Activated CD4-positive, alpha-beta T cell treated with anti-CD3 and anti-CD28 coated beads, Interleukin-2, amount 50 U/mL, for 16 hours (primary cell): ENCODE measurements around the gene SLIT3.

Source experiments
- DNase-seq: peaks from one replicate; pipeline ENCODE4 v3.0.0-alpha.2; 2020

The SLIT3 gene

DNA sequence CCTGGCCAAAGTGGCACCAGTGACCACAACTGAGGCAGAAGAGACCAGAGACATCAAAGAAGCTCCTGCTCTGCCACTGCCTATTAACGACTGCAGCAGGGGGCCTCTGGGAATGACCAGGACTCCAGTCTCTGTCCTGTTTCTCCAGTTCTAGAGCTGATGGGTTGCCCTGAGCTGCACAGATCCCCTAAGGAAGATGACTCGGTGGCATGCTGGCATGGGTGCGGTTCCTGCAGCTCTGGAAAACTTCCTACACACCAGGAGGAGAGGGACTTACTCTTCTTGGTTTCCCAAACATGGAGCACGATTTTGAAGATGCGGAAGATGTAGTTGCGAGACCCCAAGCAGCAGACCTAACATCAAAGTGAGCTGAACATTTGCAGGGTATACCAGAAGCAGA lies 2.7 kb downstream of the SLIT3 start:
- DNase-seq: no peak

DNA sequence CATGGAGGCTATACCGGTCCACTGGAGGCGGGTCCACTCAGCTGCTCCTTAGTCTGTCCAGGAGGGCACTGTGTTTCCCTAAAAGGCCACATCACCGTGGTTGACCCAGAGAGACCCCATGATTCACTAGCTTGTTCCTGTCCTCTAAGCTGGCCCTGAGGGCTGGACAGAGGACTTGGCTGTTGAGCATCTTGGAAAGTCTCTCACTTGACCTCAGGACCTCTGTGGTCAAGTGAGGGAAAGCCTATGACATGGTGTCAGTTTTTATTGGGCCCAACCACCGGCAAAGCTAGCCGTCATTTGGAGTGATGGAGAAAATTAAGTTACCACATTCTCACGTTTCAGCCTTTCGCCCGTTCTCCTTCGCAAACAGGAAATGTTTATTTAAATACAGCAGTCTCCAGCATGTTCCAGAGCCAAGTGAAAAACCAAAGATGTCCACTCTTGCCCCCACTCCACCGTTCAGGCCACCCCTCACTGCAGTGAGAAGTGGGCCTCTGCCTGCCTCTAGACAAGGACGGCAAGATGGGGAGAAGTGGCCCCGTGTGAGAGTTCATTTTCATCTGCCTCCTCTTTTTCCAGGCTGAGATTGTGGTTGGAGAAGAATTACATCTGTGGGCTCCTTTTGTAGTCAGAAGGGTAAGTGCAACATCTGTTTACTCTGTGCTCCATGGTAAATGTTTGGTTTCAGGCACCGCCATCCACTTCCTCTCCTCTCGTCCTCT lies 4.4 kb downstream of the SLIT3 start:
- DNase-seq: no peak

DNA sequence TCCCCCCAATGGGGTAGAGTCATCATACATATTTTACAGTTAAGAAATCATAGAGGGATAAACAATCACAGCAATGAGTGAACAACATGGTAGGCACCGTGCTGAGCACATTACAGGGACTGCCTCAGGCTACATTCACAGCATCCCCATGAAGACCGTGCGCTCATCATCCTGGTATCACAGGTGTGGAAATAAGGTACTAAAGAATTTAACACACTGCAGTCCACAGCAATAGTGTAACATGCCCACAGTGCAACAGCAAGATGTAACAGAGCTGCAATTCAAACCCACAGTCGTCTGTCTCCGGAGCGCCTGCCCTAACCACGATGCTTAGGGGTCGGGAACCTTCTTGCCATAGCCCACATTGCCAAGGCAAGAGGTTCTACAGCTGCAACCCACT lies 5.6 kb downstream of the SLIT3 start:
- DNase-seq: no peak

DNA sequence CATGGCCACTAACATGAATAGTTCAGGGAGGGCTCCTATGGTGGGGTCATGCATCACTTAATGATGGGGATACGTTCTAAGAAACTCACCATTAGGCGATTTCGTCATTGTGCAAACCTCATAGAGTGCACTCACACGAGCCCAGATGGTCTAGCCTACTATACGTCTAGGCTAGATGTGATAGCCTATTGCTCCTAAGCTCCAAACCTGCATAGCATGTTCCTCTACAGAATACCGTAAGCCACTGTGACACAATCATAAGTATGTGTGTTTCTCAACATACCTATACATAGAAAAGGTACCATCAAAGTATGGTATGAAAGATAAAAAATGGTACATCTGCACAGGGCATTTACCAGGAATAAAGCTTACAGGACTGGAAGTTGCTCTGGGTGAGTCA lies 6.3 kb downstream of the SLIT3 start:
- no peak for DNase-seq

DNA sequence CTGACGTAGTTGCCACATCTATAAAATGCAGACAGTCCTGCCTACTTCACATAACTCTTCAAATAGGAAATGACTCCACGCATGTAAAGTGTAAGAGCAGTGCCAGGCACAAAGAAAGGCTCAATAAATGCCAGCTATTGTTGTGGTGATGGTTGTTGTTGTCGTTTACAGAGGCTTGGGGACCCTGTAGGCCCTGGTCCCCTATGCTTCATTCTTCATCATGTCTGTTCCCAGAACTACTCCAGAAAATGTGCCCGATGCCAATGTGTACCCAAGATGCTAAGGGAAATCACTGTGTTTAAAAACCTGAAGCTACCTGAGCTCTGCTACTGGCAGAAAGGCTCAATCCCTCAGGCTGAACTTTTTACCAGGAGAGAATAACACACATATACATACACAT lies 9.1 kb downstream of the SLIT3 start:
- DNase-seq: no peak

DNA sequence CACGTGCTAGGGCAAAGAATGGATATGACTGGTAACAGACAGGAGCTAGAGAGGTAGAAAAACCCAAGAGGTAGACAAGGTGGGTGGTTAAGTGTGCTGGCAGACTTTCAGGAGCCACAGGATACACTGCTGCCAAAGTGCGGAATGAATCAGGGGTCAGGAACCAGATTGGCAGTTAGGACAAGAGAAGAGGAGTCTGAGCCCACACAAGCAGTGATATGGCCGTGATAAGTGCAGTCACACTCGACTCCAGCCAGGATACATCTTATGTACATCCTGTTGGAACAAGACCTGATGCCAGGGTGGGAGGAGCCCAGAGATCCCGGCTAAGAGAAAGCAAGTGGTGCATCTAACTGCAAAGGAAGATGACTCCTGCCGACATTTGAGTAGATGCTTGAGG lies 10.0 kb downstream of the SLIT3 start:
- DNase-seq: no peak

DNA sequence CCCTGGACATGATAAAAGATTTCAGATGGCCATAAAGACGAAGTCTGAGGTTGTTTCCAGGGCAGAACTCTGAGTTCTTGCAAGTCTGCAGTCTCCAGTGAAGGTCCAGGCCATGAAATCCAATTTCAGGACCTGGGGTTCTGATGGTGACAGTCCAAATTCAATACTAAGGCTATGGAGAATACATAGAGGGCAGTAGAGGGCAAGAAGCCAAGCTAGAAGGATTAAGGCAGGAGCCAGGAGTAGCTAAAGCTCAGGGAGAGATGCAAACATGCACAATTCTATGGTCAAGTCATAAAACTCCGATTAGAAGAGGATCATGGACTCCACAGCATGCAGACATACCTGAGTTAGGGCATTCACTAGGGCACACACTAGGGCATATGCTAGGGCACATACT lies 11.4 kb downstream of the SLIT3 start:
- no peak for DNase-seq

DNA sequence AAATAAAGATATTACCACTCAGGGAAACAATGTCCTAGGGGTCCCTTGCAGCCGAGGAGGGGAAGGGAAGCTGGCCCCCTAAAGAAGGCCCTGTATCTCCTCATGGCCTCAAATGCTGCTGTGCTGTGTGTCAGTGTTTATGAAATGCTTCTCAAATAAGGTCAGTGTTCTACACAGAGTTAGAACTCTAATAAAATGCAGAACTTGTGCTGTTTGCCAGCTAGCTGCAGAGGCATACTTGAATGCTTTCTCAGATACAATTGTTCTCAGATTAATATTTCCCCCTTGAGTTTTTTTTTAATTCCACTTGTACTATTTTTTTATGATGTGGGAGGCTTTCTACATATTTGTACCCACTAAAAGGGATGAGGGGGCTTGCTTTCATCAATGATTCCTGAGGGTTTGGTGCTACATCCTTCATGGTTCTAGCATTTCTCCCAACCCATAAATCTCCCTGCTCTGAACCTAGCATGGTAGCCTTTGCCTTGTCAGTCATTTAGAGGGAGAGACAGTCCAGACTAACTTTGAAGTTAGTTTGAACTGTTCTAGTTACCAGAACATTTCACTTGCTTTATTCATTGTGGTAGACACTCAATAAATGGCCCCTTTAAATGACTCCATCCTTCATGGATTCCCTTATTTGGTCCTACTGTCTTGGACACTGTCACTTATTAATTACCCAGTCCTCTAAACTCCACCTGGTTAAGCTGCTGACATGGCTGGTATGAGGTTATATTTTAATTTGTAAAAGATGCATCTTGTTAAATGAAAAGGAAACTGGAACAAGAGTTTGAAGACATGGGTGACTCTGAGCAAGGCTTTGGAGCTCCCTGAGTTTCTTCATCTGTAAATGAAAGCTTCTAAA lies 12.6 kb downstream of the SLIT3 start:
- no peak for DNase-seq

DNA sequence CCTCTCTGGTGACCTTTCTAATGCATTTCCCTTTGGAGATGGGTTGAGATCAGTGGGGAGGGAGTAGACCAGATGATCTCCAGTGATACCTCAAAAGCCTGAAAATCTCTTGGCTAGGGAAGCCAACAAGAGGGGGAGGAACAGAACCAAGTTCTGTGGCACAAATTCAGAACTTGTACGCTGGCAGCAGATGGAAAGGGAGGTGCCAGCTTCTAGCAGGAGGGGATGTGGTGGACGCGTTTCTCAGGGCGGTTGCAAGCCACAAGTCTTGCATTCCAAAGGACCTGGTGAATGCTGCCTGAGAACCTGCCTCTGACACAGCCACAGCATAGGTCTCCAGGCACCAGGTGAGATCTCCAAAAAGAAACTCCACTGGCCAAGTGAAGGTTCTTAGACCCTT lies 13.4 kb downstream of the SLIT3 start:
- DNase-seq: no peak

DNA sequence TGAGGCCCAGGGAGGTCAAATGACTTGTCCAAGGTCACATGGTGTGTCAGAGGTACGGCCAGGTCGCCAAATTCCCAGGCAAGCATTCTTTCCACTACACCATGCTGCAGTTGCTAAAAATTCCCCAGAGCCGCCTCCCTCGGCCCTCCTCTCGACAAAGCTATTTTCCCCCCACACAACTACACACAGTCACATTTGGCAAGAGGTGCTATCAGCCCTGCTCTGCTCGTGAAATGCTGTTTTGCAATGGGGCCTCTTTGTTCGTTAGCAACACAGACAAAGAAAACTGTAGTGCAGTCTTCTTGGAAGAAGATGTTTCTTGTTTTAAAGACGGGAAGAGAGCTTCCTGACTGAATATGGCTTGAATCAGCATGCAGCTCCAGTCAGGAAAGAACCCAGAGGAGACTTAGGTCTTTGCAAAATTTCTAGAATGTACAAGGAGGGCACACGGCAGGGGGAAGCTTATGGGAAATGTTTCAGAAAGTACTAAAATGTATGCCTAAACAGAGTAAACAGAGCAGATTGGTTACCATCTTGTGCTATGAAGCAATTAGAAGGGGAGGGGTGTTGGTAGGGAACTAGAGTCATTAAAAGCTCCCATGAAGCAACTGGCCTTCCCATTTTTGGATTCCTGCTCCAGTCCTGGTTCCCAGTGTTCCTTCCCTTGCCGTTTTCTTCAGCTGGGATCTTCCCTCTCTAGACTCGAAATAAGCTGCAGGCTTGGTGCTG lies 14.2 kb downstream of the SLIT3 start:
- DNase-seq: no peak

DNA sequence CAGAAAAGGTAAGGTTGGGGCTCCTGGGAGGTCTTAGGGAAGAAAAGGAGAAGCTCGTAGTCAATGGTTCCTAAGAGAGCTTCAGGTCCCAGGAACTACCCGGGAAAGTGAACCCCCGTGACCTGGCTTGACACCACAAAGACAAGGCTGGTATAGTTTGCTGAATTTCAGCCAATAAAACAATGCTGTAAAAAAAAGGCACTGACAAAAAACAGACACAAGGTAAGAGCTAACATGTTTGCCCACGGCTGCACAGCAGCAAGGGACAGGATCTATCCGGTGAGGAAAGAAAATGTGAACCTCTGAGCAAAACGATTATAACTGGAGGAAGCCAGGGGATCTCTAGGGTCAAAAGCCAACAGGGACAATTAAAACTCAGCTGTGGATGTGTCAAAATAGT lies 17.1 kb downstream of the SLIT3 start:
- no peak for DNase-seq

DNA sequence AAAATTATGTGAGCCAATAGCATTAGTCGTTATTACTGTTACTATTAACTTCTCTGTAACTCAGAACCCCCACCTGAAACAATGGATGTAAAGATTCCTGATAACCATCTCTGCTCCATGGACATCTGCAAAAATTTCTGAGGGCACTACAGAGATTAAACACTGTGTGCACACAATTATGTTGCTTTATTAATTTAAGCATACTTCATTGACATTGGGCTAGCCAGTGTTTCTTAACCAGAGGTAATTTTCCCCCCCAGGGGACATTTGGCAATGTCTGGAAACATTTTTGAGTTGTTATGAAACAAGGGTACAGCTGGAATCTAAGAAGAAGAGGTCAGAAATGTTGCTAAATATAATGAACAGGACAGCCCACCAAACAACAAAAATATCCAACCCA lies 19.3 kb downstream of the SLIT3 start:
- DNase-seq: no peak

DNA sequence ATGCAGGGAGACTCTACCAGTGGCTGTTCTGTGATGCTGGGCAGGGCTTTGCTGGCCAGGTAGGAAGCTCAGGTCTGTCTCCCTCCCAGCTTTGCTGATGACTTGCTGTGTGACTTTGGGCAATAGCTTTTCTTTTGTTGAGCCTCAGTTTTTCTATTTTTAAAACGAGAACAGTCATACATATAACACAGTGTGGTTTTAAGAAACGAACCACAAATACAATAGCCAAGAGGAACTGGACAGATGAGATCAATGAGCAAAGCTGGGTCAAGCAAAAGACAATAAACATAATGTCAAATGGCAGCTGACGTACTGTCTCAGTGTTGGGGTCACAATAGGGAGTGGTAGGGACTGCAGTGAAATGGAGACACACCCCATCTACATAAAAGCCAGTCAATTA lies 20.2 kb downstream of the SLIT3 start:
- no peak for DNase-seq

DNA sequence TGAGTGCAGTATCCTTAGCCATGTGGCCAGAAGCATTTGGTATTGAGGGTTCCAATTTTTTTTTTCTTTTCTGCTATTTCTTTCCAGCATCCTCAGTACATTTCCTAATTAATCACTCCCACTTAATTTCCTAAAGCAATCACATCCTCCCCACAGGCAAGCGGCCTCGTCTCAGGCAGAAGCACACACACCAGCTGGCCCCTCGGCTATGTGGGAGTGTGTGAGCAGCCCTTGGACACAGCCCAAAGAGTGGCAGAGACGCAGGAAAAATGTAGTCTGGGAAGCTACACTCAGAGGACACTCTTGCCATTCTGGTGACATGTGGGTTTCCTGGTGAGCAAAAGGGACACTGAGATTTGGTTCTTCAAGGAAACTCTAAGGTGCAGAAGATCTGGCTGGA lies 20.7 kb downstream of the SLIT3 start:
- DNase-seq: no peak

DNA sequence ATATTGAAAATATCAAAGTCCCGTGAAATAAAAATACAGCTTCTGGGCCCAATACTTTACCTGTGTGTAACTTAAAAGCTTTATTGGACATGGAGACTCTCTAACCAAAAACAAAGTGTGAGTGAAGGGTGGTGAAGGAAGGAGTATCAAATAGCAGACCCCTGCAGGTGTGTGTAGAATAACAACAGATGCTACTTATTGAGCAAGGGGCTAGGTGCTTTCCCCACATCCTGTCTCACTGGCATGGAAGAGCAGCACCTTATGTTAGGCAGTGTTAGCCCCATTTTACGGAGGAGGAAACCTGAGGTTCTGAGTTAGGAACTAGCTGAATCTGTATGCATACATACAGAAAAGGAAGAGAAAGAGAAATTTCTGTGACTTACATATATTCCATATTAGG lies 21.8 kb downstream of the SLIT3 start:
- no peak for DNase-seq

DNA sequence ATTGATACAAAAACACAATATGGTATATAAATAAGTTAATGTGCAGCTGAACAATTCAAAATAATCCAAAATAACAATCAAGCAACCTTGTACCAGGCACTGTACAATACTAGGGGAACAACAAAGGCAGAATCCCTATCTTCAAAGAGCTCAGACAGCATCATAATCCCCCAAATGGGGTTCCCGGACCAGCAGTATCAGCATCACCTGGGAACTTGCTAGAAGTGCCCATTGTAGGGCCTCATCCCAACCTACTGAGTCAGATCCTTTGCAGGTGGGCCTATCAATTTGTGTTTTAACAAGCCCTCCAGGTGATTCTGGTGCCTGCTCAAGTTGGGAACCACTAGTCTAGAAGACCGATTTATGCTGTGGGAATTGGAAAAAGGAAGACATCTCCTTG lies 27.1 kb downstream of the SLIT3 start:
- no peak for DNase-seq

DNA sequence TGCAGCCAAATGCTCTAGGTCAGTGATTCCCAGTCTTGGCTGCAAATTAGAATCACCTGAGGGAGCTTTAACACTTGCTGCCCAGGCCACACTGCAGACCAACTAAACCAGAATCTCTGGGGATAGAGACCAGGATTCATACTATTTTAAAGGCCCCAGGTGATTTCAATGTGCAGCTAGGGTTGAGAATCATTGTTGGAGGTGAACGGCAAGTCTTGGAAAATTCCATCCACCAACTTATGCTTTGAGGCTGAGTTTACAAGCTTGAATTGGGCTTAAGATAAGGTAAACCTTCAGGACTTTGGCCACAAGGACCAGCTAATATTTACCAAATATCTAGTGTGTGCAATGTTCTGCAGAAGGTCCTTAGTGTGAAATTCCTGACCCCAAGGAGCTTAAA lies 27.5 kb downstream of the SLIT3 start:
- no peak for DNase-seq

DNA sequence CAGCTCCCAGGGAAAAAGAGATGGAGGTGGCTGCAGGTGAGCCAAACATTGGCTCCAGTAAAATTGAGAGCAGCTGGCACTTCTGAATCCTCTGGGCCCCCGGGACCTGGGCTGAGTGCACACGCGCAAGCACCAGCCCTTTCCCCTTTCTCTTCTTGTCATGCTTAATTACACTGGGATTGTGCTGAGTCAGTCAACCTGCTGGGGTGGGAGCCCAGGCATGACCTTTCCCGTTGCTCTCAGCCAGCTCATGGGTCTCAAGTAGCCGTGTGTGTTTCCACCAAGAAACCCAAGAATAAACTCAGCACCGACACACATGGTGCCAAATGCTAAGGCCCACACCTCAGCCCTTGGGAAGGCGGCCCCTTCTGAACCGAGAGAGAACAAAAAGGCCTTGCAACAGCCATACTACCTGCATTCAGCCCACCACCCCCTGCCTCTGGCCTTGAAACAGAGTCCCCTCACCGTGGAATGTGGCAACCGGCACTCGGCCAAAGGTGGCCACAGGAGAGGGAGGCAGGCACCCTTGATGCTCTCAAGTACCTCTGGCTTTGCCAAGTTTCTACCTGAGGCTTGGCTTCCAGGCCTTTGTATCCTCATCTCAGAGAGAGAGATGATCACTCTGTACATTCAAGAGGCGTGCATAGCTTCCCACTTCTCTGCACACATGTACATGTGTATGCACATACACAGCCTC lies 28.1 kb downstream of the SLIT3 start:
- DNase-seq: no peak

DNA sequence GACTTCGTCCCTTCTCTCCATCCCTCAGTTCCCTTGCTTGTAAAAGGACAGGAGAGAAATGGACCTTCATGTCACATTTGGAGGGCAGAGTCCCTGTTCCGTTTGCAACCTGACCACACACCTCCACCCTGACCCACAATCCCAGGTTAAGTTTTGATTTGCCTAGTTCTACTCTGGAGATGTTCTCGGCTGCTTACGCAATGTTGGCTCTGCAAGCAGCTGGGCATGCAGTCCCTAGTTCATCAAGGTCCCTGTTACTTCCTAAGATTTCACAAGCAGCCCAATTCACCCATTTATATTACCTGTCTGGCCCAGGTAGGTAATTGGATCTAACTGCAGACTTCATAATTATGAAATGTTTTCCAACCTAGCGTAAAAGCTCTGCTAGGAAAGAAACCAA lies 28.8 kb downstream of the SLIT3 start:
- no peak for DNase-seq

DNA sequence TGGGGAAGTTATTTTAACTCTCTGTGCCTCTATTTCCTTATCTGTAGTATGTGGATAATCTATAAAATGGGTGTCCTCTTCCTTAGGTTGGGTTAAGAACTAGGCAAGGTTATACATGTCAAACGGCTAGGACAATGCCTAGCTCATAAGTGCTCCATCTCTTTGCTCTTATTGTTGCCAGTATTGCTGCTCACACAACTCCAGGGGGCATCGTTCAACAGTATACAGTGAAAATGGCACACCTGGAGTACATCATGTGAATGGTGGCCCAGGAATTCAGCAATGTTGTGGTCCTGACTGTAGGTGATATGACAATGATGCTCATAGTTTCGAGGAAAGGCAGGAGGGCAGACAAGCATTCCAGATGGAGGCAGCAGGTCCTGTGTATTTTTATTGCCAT lies 30.1 kb downstream of the SLIT3 start:
- no peak for DNase-seq

DNA sequence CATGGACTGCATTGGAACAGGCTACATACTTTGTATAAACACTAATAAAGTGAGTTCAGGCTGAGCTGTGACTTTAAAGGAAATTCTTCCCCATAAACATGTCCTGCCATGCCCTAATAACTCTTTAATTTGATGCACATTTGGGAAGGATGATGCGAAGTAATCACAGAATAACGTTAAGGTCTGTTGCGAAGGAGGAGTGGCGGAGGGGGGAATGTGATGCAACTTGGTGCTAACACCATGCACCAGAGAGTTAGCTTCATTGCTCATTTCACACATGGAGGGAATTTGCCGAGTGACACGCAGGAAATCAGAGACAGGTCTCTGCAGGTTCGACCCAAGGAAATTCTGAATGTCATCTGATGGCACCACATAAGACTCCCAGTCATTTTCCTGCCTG lies 32.9 kb downstream of the SLIT3 start:
- no peak for DNase-seq

DNA sequence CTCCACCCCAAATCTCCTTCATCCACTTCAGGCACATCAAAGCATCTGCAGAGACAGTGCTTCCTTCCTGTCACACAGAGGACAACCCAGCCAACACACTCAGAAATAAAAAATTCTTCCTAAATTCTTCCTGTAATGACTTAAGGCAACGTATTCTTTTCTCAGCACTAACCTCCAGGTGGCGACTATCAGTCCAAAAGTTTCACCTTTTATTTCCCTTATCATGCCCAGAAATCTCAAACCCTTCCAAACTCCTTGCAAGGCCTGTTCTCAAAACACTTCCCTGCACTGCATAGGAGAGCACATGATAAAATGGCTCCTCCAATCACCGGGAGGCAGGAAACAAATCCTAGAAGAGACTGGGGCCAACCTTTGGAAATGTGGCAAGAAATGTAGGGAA lies 35.1 kb downstream of the SLIT3 start:
- no peak for DNase-seq

DNA sequence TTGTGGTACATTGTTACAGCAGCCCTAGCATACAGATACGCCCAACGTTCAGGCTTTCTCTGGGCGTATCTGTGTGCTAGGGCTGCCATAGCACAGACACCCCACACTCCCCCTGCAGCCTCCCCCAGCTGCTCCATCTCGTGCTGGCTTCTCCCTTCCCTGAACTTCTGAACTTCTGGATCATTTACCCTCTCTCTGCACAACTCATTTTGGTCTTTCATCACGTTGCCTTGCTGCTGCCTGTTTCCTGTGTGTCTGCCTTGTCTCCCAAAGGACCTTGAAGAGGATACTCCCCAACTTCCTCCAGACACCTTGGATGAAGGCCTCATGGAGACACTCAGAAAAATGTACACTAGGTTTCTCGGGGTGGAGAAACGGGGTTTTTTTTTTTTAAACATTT lies 37.3 kb downstream of the SLIT3 start:
- DNase-seq: no peak
